PC-3 (cell line): ENCODE data around the gene EXOSC5. TPM values are rescaled to one million over a fixed set of nuclear protein-coding genes. Genes with fewer than 3 reads are reported as not detected.

Experiments
- ATAC-seq: fragments of 200-7000 bp; cut with Tn5 transposase; 2 replicates; pipeline ENCODE4 v1.9.1; 2020; ENCODE audit warnings: mild to moderate bottlenecking, moderate library complexity
- BruUV-seq: library from RNA; stranded (reverse); fragments of 400-500 nt; replicated peaks from 2 replicates; lab custom pipeline; 2021; lab: Mats Ljungman, UMichigan
- CTCF ChIA-PET: fragments of 300-600 bp; sonication (Branson Sonifier 250); formaldehyde crosslinking; loops from one replicate; lab custom pipeline; 2022; ENCODE audit warnings: antibody characterized with exemption; lab: Charles Lee
- POLR2A ChIA-PET: fragments of 300-600 bp; sonication (Branson Sonifier 250); formaldehyde crosslinking; loops from one replicate; lab custom pipeline; 2022; ENCODE audit warnings: antibody characterized with exemption; ENCODE audit not compliant: unreplicated experiment; lab: Charles Lee
- DNase-seq: peaks from one replicate; pipeline ENCODE4 v3.0.0-alpha.2; 2015
- H2AFZ ChIP-seq: fragments of 300-600 bp; sonication (generic); 2 replicates; pipeline ENCODE4 v1.6.0; 2016; ENCODE audit warnings: antibody characterized with exemption, low read length
- H3F3A ChIP-seq: fragments of 300-600 bp; sonication (generic); one replicate; pipeline ENCODE4 v1.6.0; 2017; ENCODE audit warnings: antibody characterized with exemption, low read length, control low read depth, mild to moderate bottlenecking; ENCODE audit not compliant: unreplicated experiment
- H3K27ac ChIP-seq: fragments of 300-600 bp; sonication (generic); 2 replicates; pipeline ENCODE4 v1.5.1; 2016; ENCODE audit warnings: mild to moderate bottlenecking, low read length
- H3K27me3 ChIP-seq: fragments of 300-600 bp; sonication (generic); 2 replicates; pipeline ENCODE4 v1.6.1; 2016; ENCODE audit warnings: low read length, mixed read lengths
- H3K36me3 ChIP-seq: fragments of 300-600 bp; sonication (generic); 2 replicates; pipeline ENCODE4 v1.6.1; 2016; ENCODE audit warnings: low read depth, mixed run types, low read length, mixed read lengths
- H3K4me1 ChIP-seq: fragments of 300-600 bp; sonication (generic); 2 replicates; pipeline ENCODE4 v1.5.1; 2016; ENCODE audit warnings: low read length; ENCODE audit not compliant: insufficient read depth
- H3K4me2 ChIP-seq: fragments of 300-600 bp; sonication (generic); 2 replicates; pipeline ENCODE4 v1.6.0; 2016; ENCODE audit warnings: low read length
- H3K4me3 ChIP-seq: fragments of 300-600 bp; sonication (generic); 2 replicates; pipeline ENCODE4 v1.5.1; 2016; ENCODE audit warnings: mild to moderate bottlenecking, low read length, mixed read lengths
- H3K79me2 ChIP-seq: fragments of 300-600 bp; sonication (generic); 2 replicates; pipeline ENCODE4 v1.6.1; 2017; ENCODE audit warnings: low read length, mixed read lengths
- H3K9ac ChIP-seq: fragments of 300-600 bp; sonication (generic); 2 replicates; pipeline ENCODE4 v1.6.0; 2016; ENCODE audit warnings: mild to moderate bottlenecking, low read length
- H3K9me2 ChIP-seq: fragments of 300-600 bp; sonication (generic); replicated peaks from 2 replicates; pipeline ENCODE4 v1.6.1; 2016; ENCODE audit warnings: mixed run types, low read length, mixed read lengths
- H3K9me3 ChIP-seq: fragments of 300-600 bp; sonication (generic); 2 replicates; pipeline ENCODE4 v1.6.1; 2016; ENCODE audit warnings: low read length, mixed read lengths
- H4K20me1 ChIP-seq: fragments of 300-600 bp; sonication (generic); 2 replicates; pipeline ENCODE4 v1.6.1; 2016; ENCODE audit warnings: low read length, mixed read lengths
- EZH2 ChIP-seq: fragments of 300-600 bp; sonication (generic); IDR thresholded peaks from one replicate; pipeline ENCODE4 v1.6.1; 2017; ENCODE audit warnings: antibody characterized with exemption, mild to moderate bottlenecking, low read length; ENCODE audit not compliant: unreplicated experiment
- EZH2phosphoT487 ChIP-seq: fragments of 300-600 bp; sonication (generic); IDR thresholded peaks from 2 replicates; pipeline ENCODE4 v1.6.1; 2018; ENCODE audit warnings: mild to moderate bottlenecking, antibody characterized with exemption, low read length, borderline replicate concordance
- intact Hi-C: fragments of 100-400 bp; cut with micrococcal nuclease; formaldehyde crosslinking; loops from 2 replicates; pipeline ENCODE4 v1.9.0; 2023
- total RNA-seq: library from RNA; depleted of rRNA; stranded (reverse); fragments of >200 nt; gene quantifications from 2 replicates; pipeline ENCODE4 v1.2.3, GENCODE V29; 2014
- TF ChIP-seq, protein P1 (sequence below): fragments of 300-600 bp; sonication (generic); conservative IDR thresholded peaks from 2 replicates; pipeline ENCODE4 v1.5.1; 2017; ENCODE audit warnings: antibody characterized with exemption, low read depth, mild to moderate bottlenecking, low read length

EXOSC5 gene
- total RNA-seq, 1 experiment from 2014 or later, result 40.8 TPM

DNA sequence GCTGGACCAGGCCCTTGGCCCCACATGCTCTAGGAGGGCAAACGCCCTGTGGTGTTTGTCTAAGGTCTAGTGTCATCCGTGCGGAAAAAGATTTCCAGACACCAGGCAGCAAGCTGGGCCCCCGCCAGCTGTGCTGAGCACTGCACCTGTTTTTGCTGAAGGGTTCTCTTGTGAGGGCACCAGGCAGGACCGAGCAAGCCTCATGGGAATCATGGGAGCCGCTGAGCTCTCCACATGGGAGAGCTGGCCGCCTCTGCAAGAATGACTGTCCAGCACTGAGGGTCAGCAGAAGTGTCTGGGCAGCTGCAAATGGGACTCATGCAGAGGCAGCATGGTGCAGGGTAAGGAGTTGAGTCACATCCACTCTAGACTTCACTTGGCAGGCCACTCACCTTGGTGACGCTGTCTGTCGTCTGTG lies 18.0 kb upstream of the EXOSC5 start:
- no peak overlapping the region for H3K4me2 ChIP-seq
- intact Hi-C loops, result no loop called here
- no peak for ATAC-seq
- H3K4me1 ChIP-seq, result no peaks in the 10 kb centered on the region
- no peaks in the 10 kb centered on the region for H3K27me3 ChIP-seq
- H3K79me2 ChIP-seq, result no peaks in the 10 kb centered on the region
- H3K9me2 ChIP-seq, result no peaks in the 10 kb centered on the region
- TF ChIP-seq EZH2phosphoT487 (no peak), EZH2 (no peak)
- TF ChIP-seq, protein P1, sequence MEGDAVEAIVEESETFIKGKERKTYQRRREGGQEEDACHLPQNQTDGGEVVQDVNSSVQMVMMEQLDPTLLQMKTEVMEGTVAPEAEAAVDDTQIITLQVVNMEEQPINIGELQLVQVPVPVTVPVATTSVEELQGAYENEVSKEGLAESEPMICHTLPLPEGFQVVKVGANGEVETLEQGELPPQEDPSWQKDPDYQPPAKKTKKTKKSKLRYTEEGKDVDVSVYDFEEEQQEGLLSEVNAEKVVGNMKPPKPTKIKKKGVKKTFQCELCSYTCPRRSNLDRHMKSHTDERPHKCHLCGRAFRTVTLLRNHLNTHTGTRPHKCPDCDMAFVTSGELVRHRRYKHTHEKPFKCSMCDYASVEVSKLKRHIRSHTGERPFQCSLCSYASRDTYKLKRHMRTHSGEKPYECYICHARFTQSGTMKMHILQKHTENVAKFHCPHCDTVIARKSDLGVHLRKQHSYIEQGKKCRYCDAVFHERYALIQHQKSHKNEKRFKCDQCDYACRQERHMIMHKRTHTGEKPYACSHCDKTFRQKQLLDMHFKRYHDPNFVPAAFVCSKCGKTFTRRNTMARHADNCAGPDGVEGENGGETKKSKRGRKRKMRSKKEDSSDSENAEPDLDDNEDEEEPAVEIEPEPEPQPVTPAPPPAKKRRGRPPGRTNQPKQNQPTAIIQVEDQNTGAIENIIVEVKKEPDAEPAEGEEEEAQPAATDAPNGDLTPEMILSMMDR, result no peak
- H3F3A ChIP-seq, result no peaks in the 10 kb centered on the region
- CTCF ChIA-PET, result no interaction called here
- no peak overlapping the region for H3K27ac ChIP-seq
- H4K20me1 ChIP-seq, result no peaks in the 10 kb centered on the region
- POLR2A ChIA-PET, result no interaction called here
- no peak for DNase-seq
- H3K4me3 ChIP-seq, result no peak overlapping the region
- H2AFZ ChIP-seq, result no peak overlapping the region
- H3K36me3 ChIP-seq, result 0 out of 2 replicates have a peak, but pooled peaks cover 3% of the 10 kb centered on the region
- H3K9ac ChIP-seq, result no peak overlapping the region
- no TSS peak for BruUV-seq
- H3K9me3 ChIP-seq, result no peaks in the 10 kb centered on the region

DNA sequence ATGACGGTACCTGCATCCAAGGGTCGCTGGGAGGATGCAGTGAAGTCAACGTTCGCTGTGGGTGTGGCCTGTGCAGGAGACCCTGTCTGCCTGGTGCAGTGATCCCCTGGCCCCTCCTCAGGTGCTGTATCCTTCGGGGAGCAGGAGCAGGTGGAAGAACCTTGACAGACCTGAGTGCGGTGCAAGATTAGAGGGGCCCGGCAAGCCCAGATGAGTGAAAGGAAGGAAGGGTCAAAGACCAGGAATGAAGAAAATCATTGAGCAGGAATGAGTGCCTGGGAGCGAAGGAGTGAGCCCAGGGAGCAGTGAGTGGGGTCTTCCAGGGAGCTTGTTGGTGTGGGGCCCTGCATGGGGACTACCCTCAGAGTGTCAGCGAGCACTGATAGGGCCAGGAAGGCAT lies 17.3 kb upstream of the EXOSC5 start:
- POLR2A ChIA-PET, result no interaction called here
- CTCF ChIA-PET, result no interaction called here

DNA sequence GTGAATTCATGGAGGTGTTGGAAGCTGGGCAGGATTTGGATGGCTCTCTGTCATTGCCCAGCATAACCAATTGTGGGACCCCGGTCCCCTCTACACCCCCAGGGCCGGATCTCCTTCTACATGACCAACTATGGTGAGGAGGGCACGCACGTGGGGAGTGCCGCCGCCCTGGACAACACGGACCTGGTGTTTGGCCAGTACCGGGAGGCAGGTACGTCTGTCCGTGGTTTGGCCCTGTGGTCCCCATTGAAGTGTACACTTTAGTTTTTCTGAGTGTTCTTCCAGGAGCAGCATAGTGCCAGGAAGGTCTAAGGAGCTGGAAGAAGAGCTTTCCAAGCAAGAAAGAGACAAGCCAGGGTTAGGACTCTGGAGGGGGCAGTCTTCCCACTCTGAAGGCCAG lies 16.8 kb upstream of the EXOSC5 start:
- H3K4me2 ChIP-seq, result no peak overlapping the region
- intact Hi-C loops, result no loop called here
- H3K9ac ChIP-seq, result no peak overlapping the region
- H3K27ac ChIP-seq, result no peak overlapping the region
- no peaks in the 10 kb centered on the region for H3K79me2 ChIP-seq
- H4K20me1 ChIP-seq, result no peaks in the 10 kb centered on the region
- no peaks in the 10 kb centered on the region for H3K27me3 ChIP-seq
- no peaks in the 10 kb centered on the region for H3K36me3 ChIP-seq
- H3K4me3 ChIP-seq, result no peak overlapping the region
- DNase-seq (no peak), ATAC-seq (no peak)
- no peaks in the 10 kb centered on the region for H3K9me3 ChIP-seq
- CTCF ChIA-PET, result no interaction called here
- H3F3A ChIP-seq, result no peaks in the 10 kb centered on the region
- TF ChIP-seq EZH2phosphoT487 (no peak), EZH2 (no peak)
- TF ChIP-seq, protein P1, result no peak
- peaks cover 7% of the 10 kb centered on the region for H3K4me1 ChIP-seq
- H3K9me2 ChIP-seq, result no peaks in the 10 kb centered on the region
- POLR2A ChIA-PET, result no interaction called here
- H2AFZ ChIP-seq, result no peak overlapping the region
- BruUV-seq, result no TSS peak

More for the DNA sequence above, 17.3 kb upstream of the EXOSC5 start:
- Histone ChIP-seq H4K20me1 (no peaks in the 10 kb centered on the region), H3F3A (no peaks in the 10 kb centered on the region), H3K4me2 (no peak overlapping the region), H2AFZ (no peak overlapping the region), H3K79me2 (no peaks in the 10 kb centered on the region), H3K4me1 (peaks cover 2% of the 10 kb centered on the region), H3K36me3 (no peaks in the 10 kb centered on the region), H3K4me3 (no peak overlapping the region), H3K27me3 (no peaks in the 10 kb centered on the region), H3K9me3 (no peaks in the 10 kb centered on the region), H3K9me2 (no peaks in the 10 kb centered on the region), H3K9ac (no peak overlapping the region), H3K27ac (no peak overlapping the region)
- no peak for ATAC-seq
- BruUV-seq, result no TSS peak
- intact Hi-C loops, result no loop called here
- no peak for TF ChIP-seq EZH2phosphoT487
- TF ChIP-seq, protein P1, result no peak
- no peak for TF ChIP-seq EZH2
- DNase-seq, result no peak
